GM12878 (cell line): ENCODE data around the gene RASSF4. TPM values are rescaled to one million over a fixed set of nuclear protein-coding genes. Genes with fewer than 3 reads are reported as not detected.

Experiments used
- ATAC-seq: fragments of 200-7000 bp; cut with Tn5 transposase; 3 replicates; pipeline ENCODE4 v1.9.1; 2020; ENCODE audit warnings: mild to moderate bottlenecking, moderate library complexity
- BruUV-seq: library from RNA; stranded (reverse); fragments of 400-500 nt; replicated peaks from 2 replicates; lab custom pipeline; 2021; lab: Mats Ljungman, UMichigan
- CTCF ChIA-PET: fragments of 300-600 bp; sonication (Branson Sonifier 250); formaldehyde crosslinking; extraction: SDS; loops from one replicate; lab custom pipeline; 2021; ENCODE audit warnings: inconsistent platforms; lab: Yijun Ruan, JAX
- POLR2A ChIA-PET: fragments of 350-600 bp; formaldehyde crosslinking; extraction: SDS; loops from one replicate; lab custom pipeline; 2021; ENCODE audit warnings: inconsistent platforms; lab: Charles Lee
- RAD21 ChIA-PET: fragments of 300-600 bp; sonication (Branson Sonifier 250); formaldehyde crosslinking; loops from one replicate; lab custom pipeline; 2023; ENCODE audit warnings: antibody characterized with exemption; ENCODE audit not compliant: unreplicated experiment; lab: Charles Lee
- SMC1A ChIA-PET: fragments of 300-600 bp; sonication (Branson Sonifier 250); formaldehyde crosslinking; loops from one replicate; lab custom pipeline; 2023; ENCODE audit not compliant: unreplicated experiment, uncharacterized antibody; lab: Charles Lee
- DNase-seq: peaks from one replicate; pipeline ENCODE4 v3.0.0-alpha.2; 2011; ENCODE audit warnings: low read depth, low spot score
- FAIRE-seq: peaks from 3 replicates; lab custom pipeline; 2011; peaks lifted over from hg19 to GRCh38; lab: Jason Lieb, UNC
- H2AFZ ChIP-seq: 2 replicates; pipeline ENCODE4 v1.6.0; 2011; ENCODE audit warnings: low read depth, low read length, control low read depth; ENCODE audit not compliant: control insufficient read depth
- H3K27ac ChIP-seq: 2 replicates; pipeline ENCODE4 v1.5.1; 2011; ENCODE audit warnings: control low read depth; ENCODE audit not compliant: control insufficient read depth, insufficient read depth
- H3K27me3 ChIP-seq, 2 experiments: replicated peaks in 1 of 2; 2 replicates each; pipeline versions ENCODE4 v1.6.0 to v1.6.1; 2011; ENCODE audit warnings: low read length in 1 of 2; ENCODE audit not compliant: control insufficient read depth in 2 of 2, insufficient read depth in 2 of 2
- H3K36me3 ChIP-seq, 2 experiments: 2 replicates each; pipeline ENCODE4 v1.5.1; 2011; ENCODE audit warnings: low read length in 1 of 2; ENCODE audit not compliant: control insufficient read depth in 2 of 2, insufficient read depth in 2 of 2
- H3K4me1 ChIP-seq: 2 replicates; pipeline ENCODE4 v1.6.1; 2011; ENCODE audit warnings: mild to moderate bottlenecking, low read length, moderate library complexity, mixed read lengths; ENCODE audit not compliant: control insufficient read depth, insufficient read depth
- H3K4me2 ChIP-seq: 2 replicates; pipeline ENCODE4 v1.6.0; 2011; ENCODE audit warnings: control low read depth; ENCODE audit not compliant: control insufficient read depth, insufficient read depth
- H3K4me3 ChIP-seq: fragments of 200-600 bp; sonication (generic); 2 replicates; pipeline ENCODE4 v1.5.1; 2016
- H3K79me2 ChIP-seq: 2 replicates; pipeline ENCODE4 v1.6.0; 2011; ENCODE audit warnings: low read length; ENCODE audit not compliant: control insufficient read depth, insufficient read depth
- H3K9ac ChIP-seq: 2 replicates; pipeline ENCODE4 v1.8.0; 2011; ENCODE audit warnings: low read length, control low read depth, mixed read lengths; ENCODE audit not compliant: control insufficient read depth, insufficient read depth
- H3K9me3 ChIP-seq: replicated peaks from 3 replicates; pipeline ENCODE4 v1.5.1; 2011; ENCODE audit warnings: mild to moderate bottlenecking, low read length; ENCODE audit not compliant: control insufficient read depth, insufficient read depth
- H4K20me1 ChIP-seq: 2 replicates; pipeline ENCODE4 v1.6.0; 2011; ENCODE audit not compliant: control insufficient read depth, insufficient read depth
- IRF3 ChIP-seq: fragments of 450-650 bp; IDR thresholded peaks from 2 replicates; pipeline ENCODE4 v1.6.1; 2014; ENCODE audit warnings: mild to moderate bottlenecking
- MLLT1 ChIP-seq: fragments of 450-650 bp; IDR thresholded peaks from 2 replicates; pipeline ENCODE4 v1.6.1; 2016; ENCODE audit warnings: mild to moderate bottlenecking
- POLR2AphosphoS2 ChIP-seq: IDR thresholded peaks from 2 replicates; pipeline ENCODE4 v1.6.1; 2011; ENCODE audit warnings: low read depth, mild to moderate bottlenecking, low read length, improper control_type of control experiment, moderate library complexity
- RUNX3 ChIP-seq: IDR thresholded peaks from 2 replicates; pipeline ENCODE4 v1.6.1; 2012; ENCODE audit warnings: low read length, inconsistent platforms
- YY1 ChIP-seq: IDR thresholded peaks from 2 replicates; pipeline ENCODE4 v1.6.1; 2011; ENCODE audit warnings: low read depth, mild to moderate bottlenecking, low read length
- ZBTB11 ChIP-seq: fragments of 450-650 bp; formaldehyde crosslinking; IDR thresholded peaks from 2 replicates; pipeline ENCODE4 v1.5.0; 2022; ENCODE audit warnings: mild to moderate bottlenecking, missing genetic modification characterization
- WGBS: methylation state at CpG from one replicate; pipeline ENCODE4 v1.1.6; 2016; ENCODE audit warnings: low lambda C conversion rate; ENCODE audit not compliant: insufficient replicate concordance, insufficient coverage; ENCODE audit errors: missing lambda C conversion rate; 5-methylcytosine and 5-hydroxymethylcytosine counted together
- in situ Hi-C: fragments of 300-500 bp; cut with MboI; formaldehyde crosslinking; loops from 9 replicates; pipeline ENCODE4 v1.14.3; 2018; ENCODE audit warnings: mixed read lengths
- intact Hi-C: fragments of 100-400 bp; cut with micrococcal nuclease; formaldehyde crosslinking; loops from one replicate; pipeline ENCODE4 v1.14.2; 2022; ENCODE audit not compliant: unreplicated experiment
- polyA plus RNA-seq, 11 experiments: library from polyadenylated mRNA; depleted of rRNA in 4 of 11; unstranded in 6 of 11; stranded (reverse) in 5 of 11; fragments of >200 nt; fragmentation: Nextera tagmentation in 4 of 11; fragmentation: Illumina TruSeq in 1 of 11; extraction: Ambion mirVana in 4 of 11; extraction: Trizol in 1 of 11; gene quantifications; 1 replicate in 1 of 11; 2 replicates in 10 of 11; pipeline versions ENCODE4 v1.2.1 to v1.2.3, GENCODE V29; 2011 to 2016; ENCODE audit warnings: inconsistent platforms in 2 of 11, missing spikeins in 2 of 11, low read depth in 1 of 11
- total RNA-seq, 4 experiments: library from RNA; depleted of rRNA in 3 of 4; stranded (reverse); fragments of >200 nt in 3 of 4; fragmentation: Illumina TruSeq in 1 of 4; extraction: Trizol in 1 of 4; gene quantifications; 2 replicates each; pipeline versions ENCODE4 v1.2.1 to v1.2.3, GENCODE V29; 2013 to 2021

The RASSF4 gene
- total and polyA plus RNA-seq, 10 of the 15 experiments (the other 5 are each of a cell fraction or from before 2014, with no cell fraction given), result 3.7 to 71.1 (median 16.8) TPM

GRCh38 chr10:44971935-44972757 lies 12.5 kb downstream of the RASSF4 start:
- no TSS peak for BruUV-seq
- H4K20me1 ChIP-seq, result no peaks in the 10 kb centered on the region
- intact Hi-C loops, result no loop called here
- POLR2A ChIA-PET, result interaction anchor here (1.2 to 2.1 kb wide), 5 partner anchors 8 to 43 kb away, joined by 3 to 17 read pairs (median 6); no protein-coding TSS in a partner anchor
- CTCF ChIA-PET, result interaction anchor here (1.2 to 10.1 kb wide), 5 partner anchors 8 to 40 kb away, joined by 4 to 181 read pairs (median 14); partner anchors contain the start of gene RASSF4
- no peak overlapping the region for H3K9ac ChIP-seq
- H3K4me1 ChIP-seq, result peaks cover 56% of the 10 kb centered on the region
- RAD21 ChIA-PET, result interaction anchor here (1.1 to 2.7 kb wide), 4 partner anchors 9 to 43 kb away, joined by 4 to 54 read pairs (median 35); no protein-coding TSS in a partner anchor
- ATAC-seq (no peak), FAIRE-seq (no peak)
- H3K27ac ChIP-seq, result peak overlapping the region; percentile 80
- no peak overlapping the region for H3K4me2 ChIP-seq
- SMC1A ChIA-PET, result interaction anchor here (1.8 to 2.5 kb wide), 4 partner anchors 8 to 40 kb away, joined by 6 to 36 read pairs (median 24); no protein-coding TSS in a partner anchor
- no peak for TF ChIP-seq MLLT1
- no peak for TF ChIP-seq POLR2AphosphoS2
- TF ChIP-seq ZBTB11 (CRISPR knock-in tag), result no peak
- no peak for TF ChIP-seq IRF3
- no peak for TF ChIP-seq RUNX3
- TF ChIP-seq YY1, result no peak
- TF ChIP-seq, all 136 proteins: peak for 0
- Histone ChIP-seq H3K36me3 (peaks cover 0 to 8% of the 10 kb centered on the region in 2 experiments; a peak in 2 of 4 replicates), H3K4me3 (no peak overlapping the region), H3K9me3 (no peaks in the 10 kb centered on the region), H2AFZ (no peak overlapping the region), H3K27me3 (no peaks in the 10 kb centered on the region), H3K79me2 (peaks cover 9% of the 10 kb centered on the region)
- in situ Hi-C loops, result loop anchor here (25.0 kb wide), 1 partner anchor 1810 kb away; no protein-coding TSS in a partner anchor
- no peak for DNase-seq
- 92% methylated on average over 12 of the region's 12 CpGs for WGBS
